ENCODE results near the gene ARHGEF4. TPM values are rescaled to one million over a fixed set of nuclear protein-coding genes. Genes with fewer than 3 reads are reported as not detected.

ARHGEF4 gene
- total and polyA plus RNA-seq, 5 donors from 2014 or later: 0.22 to 1.7 (median 0.48) TPM; not detected in 1

GRCh38 chr2:130878316-130878715 is 41.6 kb downstream of the ARHGEF4 start:
- Histone ChIP-seq H3K27ac (ENCODE audit: insufficient read depth, low read length, poor library complexity, severe bottlenecking) (no peak overlapping the region), H3K27me3 (ENCODE audit: control insufficient read depth, insufficient read depth, low read length) (no peaks in the 10 kb centered on the region), H3K4me3 (ENCODE audit: low read depth, low read length) (no peak overlapping the region), H3K9me3 (ENCODE audit: control insufficient read depth in 2 of 2, low read length in 2 of 2) (no peaks in the 10 kb centered on the region), H3K4me1 (ENCODE audit: control insufficient read depth, insufficient read depth, low read length, poor library complexity, severe bottlenecking) (no peaks in the 10 kb centered on the region), H3K36me3 (ENCODE audit: control insufficient read depth, insufficient read depth, low read length) (no peaks in the 10 kb centered on the region)
- Mint-ChIP-seq H3K4me1 (peaks cover 0 to 2% (median 0%) of the 10 kb centered on the region in 4 donors), H3K9me3 (peaks cover 0 to 3% (median 0%) of the 10 kb centered on the region in 7 donors), H3K4me3 (no peak overlapping the region), H3K27ac (no peak overlapping the region), H3K27me3 (no peaks in the 10 kb centered on the region), H3K36me3 (no peaks in the 10 kb centered on the region)
- ATAC-seq (ENCODE audit: low read depth in 2 of 2): no peak
- no peak for DNase-seq

DNA sequence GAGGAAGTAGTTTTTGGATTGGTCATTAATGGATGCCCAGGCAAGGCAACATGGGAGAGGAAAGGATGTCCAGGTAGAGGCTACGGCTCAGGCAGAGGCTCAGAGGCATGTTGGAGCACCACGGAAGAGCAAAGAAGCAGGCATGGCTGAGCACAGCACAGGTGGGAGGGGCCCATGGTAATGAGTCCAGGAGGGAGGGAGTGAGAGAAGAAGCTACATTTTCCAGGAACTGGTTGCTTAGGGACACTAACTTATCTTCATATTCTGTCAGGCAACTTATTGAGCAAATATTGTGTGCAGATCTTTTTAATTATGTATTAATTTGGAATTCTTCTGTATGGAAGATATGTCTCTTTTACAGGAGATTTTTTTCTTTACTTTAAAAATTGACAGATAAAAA is 42.2 kb downstream of the ARHGEF4 start:
- H3K36me3 Mint-ChIP-seq: no peaks in the 10 kb centered on the region
- H3K36me3 ChIP-seq (ENCODE audit: control insufficient read depth, insufficient read depth, low read length): no peaks in the 10 kb centered on the region
- H3K27ac Mint-ChIP-seq: no peak overlapping the region
- ATAC-seq (ENCODE audit: low read depth in 2 of 2) (no peak), DNase-seq (no peak)
- H3K27ac ChIP-seq (ENCODE audit: insufficient read depth, low read length, poor library complexity, severe bottlenecking): no peak overlapping the region
- H3K4me3 Mint-ChIP-seq: no peak overlapping the region
- no peaks in the 10 kb centered on the region for H3K4me1 ChIP-seq (ENCODE audit: control insufficient read depth, insufficient read depth, low read length, poor library complexity, severe bottlenecking)
- no peaks in the 10 kb centered on the region for H3K27me3 Mint-ChIP-seq
- peaks cover 0 to 3% (median 0%) of the 10 kb centered on the region in 7 donors for H3K9me3 Mint-ChIP-seq
- H3K4me3 ChIP-seq (ENCODE audit: low read depth, low read length): no peak overlapping the region
- no peaks in the 10 kb centered on the region for H3K27me3 ChIP-seq (ENCODE audit: control insufficient read depth, insufficient read depth, low read length)
- H3K4me1 Mint-ChIP-seq: peaks cover 0 to 2% (median 0%) of the 10 kb centered on the region in 4 donors
- no peaks in the 10 kb centered on the region for H3K9me3 ChIP-seq (ENCODE audit: control insufficient read depth in 2 of 2, low read length in 2 of 2)

GRCh38 chr2:130882111-130882690 is 45.5 kb downstream of the ARHGEF4 start:
- no peaks in the 10 kb centered on the region for H3K36me3 ChIP-seq (ENCODE audit: control insufficient read depth, insufficient read depth, low read length)
- H3K27ac ChIP-seq (ENCODE audit: insufficient read depth, low read length, poor library complexity, severe bottlenecking): no peak overlapping the region

GRCh38 chr2:130882991-130883390 is 46.3 kb downstream of the ARHGEF4 start:
- Mint-ChIP-seq H3K4me3 (no peak overlapping the region), H3K4me1 (peaks cover 0 to 2% (median 0%) of the 10 kb centered on the region in 4 donors), H3K27me3 (peaks cover 6% of the 10 kb centered on the region), H3K36me3 (no peaks in the 10 kb centered on the region), H3K9me3 (peaks cover 0 to 3% (median 0%) of the 10 kb centered on the region in 7 donors), H3K27ac (no peak overlapping the region)
- Histone ChIP-seq H3K27ac (ENCODE audit: insufficient read depth, low read length, poor library complexity, severe bottlenecking) (no peak overlapping the region), H3K9me3 (ENCODE audit: control insufficient read depth in 2 of 2, low read length in 2 of 2) (no peaks in the 10 kb centered on the region), H3K4me1 (ENCODE audit: control insufficient read depth, insufficient read depth, low read length, poor library complexity, severe bottlenecking) (no peaks in the 10 kb centered on the region), H3K36me3 (ENCODE audit: control insufficient read depth, insufficient read depth, low read length) (no peaks in the 10 kb centered on the region), H3K27me3 (ENCODE audit: control insufficient read depth, insufficient read depth, low read length) (no peaks in the 10 kb centered on the region), H3K4me3 (ENCODE audit: low read depth, low read length) (no peak overlapping the region)
- no peak for DNase-seq
- no peak for ATAC-seq (ENCODE audit: low read depth in 2 of 2)

More at GRCh38 chr2:130882111-130882690, 45.5 kb downstream of the ARHGEF4 start:
- peaks cover 0 to 3% (median 0%) of the 10 kb centered on the region in 7 donors for H3K9me3 Mint-ChIP-seq
- H3K4me1 Mint-ChIP-seq: peaks cover 0 to 2% (median 0%) of the 10 kb centered on the region in 4 donors
- ATAC-seq (ENCODE audit: low read depth in 2 of 2) (no peak), DNase-seq (no peak)
- H3K9me3 ChIP-seq (ENCODE audit: control insufficient read depth in 2 of 2, low read length in 2 of 2): no peaks in the 10 kb centered on the region
- peaks cover 6% of the 10 kb centered on the region for H3K27me3 Mint-ChIP-seq
- H3K4me3 Mint-ChIP-seq: no peak overlapping the region
- no peaks in the 10 kb centered on the region for H3K36me3 Mint-ChIP-seq
- no peaks in the 10 kb centered on the region for H3K27me3 ChIP-seq (ENCODE audit: control insufficient read depth, insufficient read depth, low read length)
- H3K27ac Mint-ChIP-seq: no peak overlapping the region
- H3K4me1 ChIP-seq (ENCODE audit: control insufficient read depth, insufficient read depth, low read length, poor library complexity, severe bottlenecking): no peaks in the 10 kb centered on the region
- no peak overlapping the region for H3K4me3 ChIP-seq (ENCODE audit: low read depth, low read length)

DNA sequence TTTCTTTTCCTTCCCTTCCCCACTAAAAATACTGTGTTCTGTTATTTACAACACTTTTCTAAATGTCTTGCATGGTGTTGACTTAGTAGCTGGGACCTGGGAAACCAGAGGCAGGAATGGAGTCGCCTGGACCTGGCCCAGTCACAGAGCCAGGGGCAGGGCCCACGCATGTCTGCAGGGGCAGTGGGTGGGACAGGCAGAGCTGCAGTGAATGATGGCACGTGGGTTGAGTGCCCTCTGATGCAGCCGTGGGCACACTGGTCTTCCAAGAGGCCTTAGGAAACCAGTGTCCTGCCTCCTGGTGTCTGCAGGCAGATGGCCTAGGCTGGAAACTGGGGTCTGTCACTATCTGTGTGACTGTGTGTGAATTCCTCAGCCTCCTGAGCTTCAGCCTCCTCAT is 46.8 kb downstream of the ARHGEF4 start:
- ATAC-seq (ENCODE audit: low read depth in 2 of 2) (no peak), DNase-seq (no peak)
- Histone ChIP-seq H3K36me3 (ENCODE audit: control insufficient read depth, insufficient read depth, low read length) (no peaks in the 10 kb centered on the region), H3K27me3 (ENCODE audit: control insufficient read depth, insufficient read depth, low read length) (no peaks in the 10 kb centered on the region), H3K4me1 (ENCODE audit: control insufficient read depth, insufficient read depth, low read length, poor library complexity, severe bottlenecking) (no peaks in the 10 kb centered on the region), H3K4me3 (ENCODE audit: low read depth, low read length) (no peak overlapping the region), H3K27ac (ENCODE audit: insufficient read depth, low read length, poor library complexity, severe bottlenecking) (no peak overlapping the region), H3K9me3 (ENCODE audit: control insufficient read depth in 2 of 2, low read length in 2 of 2) (no peaks in the 10 kb centered on the region)
- no peak overlapping the region for H3K27ac Mint-ChIP-seq
- H3K27me3 Mint-ChIP-seq: peaks cover 6% of the 10 kb centered on the region
- H3K4me1 Mint-ChIP-seq: peaks cover 0 to 2% (median 0%) of the 10 kb centered on the region in 4 donors
- H3K9me3 Mint-ChIP-seq: peaks cover 0 to 3% (median 0%) of the 10 kb centered on the region in 7 donors
- H3K4me3 Mint-ChIP-seq: no peak overlapping the region
- H3K36me3 Mint-ChIP-seq: no peaks in the 10 kb centered on the region

DNA sequence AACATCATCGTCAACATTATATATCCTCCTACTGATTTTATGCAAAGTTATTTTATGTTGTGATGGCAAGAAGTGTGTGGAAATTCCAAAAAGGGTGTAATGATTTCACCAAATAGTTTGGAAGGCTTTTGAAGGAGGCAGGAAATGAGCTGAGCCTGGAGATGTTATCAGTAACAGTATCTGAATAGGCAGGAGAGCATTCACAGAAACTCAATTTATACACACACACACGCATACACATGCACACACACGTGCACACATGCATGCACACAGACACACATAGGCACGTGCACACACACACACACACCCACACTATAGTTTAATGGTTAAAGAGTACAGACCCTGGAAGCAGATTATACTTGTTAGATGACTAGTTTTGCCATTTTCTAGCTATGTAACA is 47.3 kb downstream of the ARHGEF4 start:
- no peaks in the 10 kb centered on the region for H3K9me3 ChIP-seq (ENCODE audit: control insufficient read depth in 2 of 2, low read length in 2 of 2)
- H3K4me3 ChIP-seq (ENCODE audit: low read depth, low read length): no peak overlapping the region
- no peak overlapping the region for H3K27ac ChIP-seq (ENCODE audit: insufficient read depth, low read length, poor library complexity, severe bottlenecking)
- Mint-ChIP-seq H3K27ac (no peak overlapping the region), H3K27me3 (peaks cover 6% of the 10 kb centered on the region), H3K9me3 (peaks cover 0 to 2% (median 0%) of the 10 kb centered on the region in 7 donors), H3K4me3 (no peak overlapping the region), H3K4me1 (no peaks in the 10 kb centered on the region), H3K36me3 (no peaks in the 10 kb centered on the region)
- no peaks in the 10 kb centered on the region for H3K36me3 ChIP-seq (ENCODE audit: control insufficient read depth, insufficient read depth, low read length)
- H3K27me3 ChIP-seq (ENCODE audit: control insufficient read depth, insufficient read depth, low read length): no peaks in the 10 kb centered on the region
- DNase-seq (no peak), ATAC-seq (ENCODE audit: low read depth in 2 of 2) (no peak)
- H3K4me1 ChIP-seq (ENCODE audit: control insufficient read depth, insufficient read depth, low read length, poor library complexity, severe bottlenecking): no peaks in the 10 kb centered on the region

GRCh38 chr2:130884503-130884902 is 47.8 kb downstream of the ARHGEF4 start:
- DNase-seq (no peak), ATAC-seq (ENCODE audit: low read depth in 2 of 2) (no peak)
- H3K27ac Mint-ChIP-seq: no peak overlapping the region
- H3K4me1 Mint-ChIP-seq: no peaks in the 10 kb centered on the region
- no peaks in the 10 kb centered on the region for H3K9me3 ChIP-seq (ENCODE audit: control insufficient read depth in 2 of 2, low read length in 2 of 2)
- H3K9me3 Mint-ChIP-seq: peaks cover 0 to 2% (median 0%) of the 10 kb centered on the region in 7 donors
- no peak overlapping the region for H3K4me3 ChIP-seq (ENCODE audit: low read depth, low read length)
- no peaks in the 10 kb centered on the region for H3K27me3 ChIP-seq (ENCODE audit: control insufficient read depth, insufficient read depth, low read length)
- no peaks in the 10 kb centered on the region for H3K4me1 ChIP-seq (ENCODE audit: control insufficient read depth, insufficient read depth, low read length, poor library complexity, severe bottlenecking)
- H3K27me3 Mint-ChIP-seq: peaks cover 6% of the 10 kb centered on the region
- no peaks in the 10 kb centered on the region for H3K36me3 ChIP-seq (ENCODE audit: control insufficient read depth, insufficient read depth, low read length)
- H3K4me3 Mint-ChIP-seq: no peak overlapping the region
- no peak overlapping the region for H3K27ac ChIP-seq (ENCODE audit: insufficient read depth, low read length, poor library complexity, severe bottlenecking)
- H3K36me3 Mint-ChIP-seq: no peaks in the 10 kb centered on the region

DNA sequence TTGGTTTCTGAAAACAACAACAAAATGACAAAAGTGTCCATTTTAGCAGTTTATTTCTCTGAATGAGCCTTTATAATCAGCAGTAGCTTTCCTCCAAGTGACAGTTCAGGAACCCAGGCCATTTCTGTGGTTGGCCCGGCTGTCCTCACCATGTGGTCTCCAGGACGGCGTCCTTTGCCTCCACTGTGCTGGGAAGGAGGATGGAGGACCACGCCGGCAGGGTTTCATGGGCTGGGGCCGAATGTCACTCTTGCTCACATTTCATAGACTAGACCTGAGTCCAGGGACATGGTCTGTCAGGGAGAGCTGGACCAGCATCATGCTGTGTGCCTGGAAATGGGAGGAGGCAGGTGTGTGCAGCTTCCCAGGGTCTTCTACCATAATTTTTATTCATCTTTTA is 50.9 kb downstream of the ARHGEF4 start:
- H3K27ac Mint-ChIP-seq: no peak overlapping the region
- no peaks in the 10 kb centered on the region for H3K27me3 ChIP-seq (ENCODE audit: control insufficient read depth, insufficient read depth, low read length)
- H3K36me3 ChIP-seq (ENCODE audit: control insufficient read depth, insufficient read depth, low read length): no peaks in the 10 kb centered on the region
- H3K27me3 Mint-ChIP-seq: peaks cover 12% of the 10 kb centered on the region
- ATAC-seq (ENCODE audit: low read depth in 2 of 2) (no peak), DNase-seq (no peak)
- H3K4me3 Mint-ChIP-seq: no peak overlapping the region
- H3K9me3 Mint-ChIP-seq: no peaks in the 10 kb centered on the region
- H3K9me3 ChIP-seq (ENCODE audit: control insufficient read depth in 2 of 2, low read length in 2 of 2): no peaks in the 10 kb centered on the region
- no peaks in the 10 kb centered on the region for H3K4me1 ChIP-seq (ENCODE audit: control insufficient read depth, insufficient read depth, low read length, poor library complexity, severe bottlenecking)
- no peaks in the 10 kb centered on the region for H3K36me3 Mint-ChIP-seq
- no peak overlapping the region for H3K27ac ChIP-seq (ENCODE audit: insufficient read depth, low read length, poor library complexity, severe bottlenecking)
- no peak overlapping the region for H3K4me3 ChIP-seq (ENCODE audit: low read depth, low read length)
- no peaks in the 10 kb centered on the region for H3K4me1 Mint-ChIP-seq
